Nephron progenitor cell (in vitro differentiated cells): ENCODE measurements around the gene WFDC12.
A peak's percentile ranks its signal among the peaks of the same experiment; 100 is the strongest.

Experiments
- DNase-seq: peaks from one replicate; pipeline ENCODE4 v3.0.0; 2021
- H3K27ac Mint-ChIP-seq: 2 replicates; pipeline ENCODE4 v1.8.0; 2021; ENCODE audit warnings: mild to moderate bottlenecking, moderate library complexity, mixed read lengths
- H3K27me3 Mint-ChIP-seq: 2 replicates; pipeline ENCODE4 v1.8.0; 2021; ENCODE audit warnings: mild to moderate bottlenecking, low read depth, mixed read lengths; ENCODE audit not compliant: poor library complexity
- H3K36me3 Mint-ChIP-seq: 2 replicates; pipeline ENCODE4 v1.8.0; 2021; ENCODE audit warnings: low read depth, mixed read lengths
- H3K4me1 Mint-ChIP-seq: 2 replicates; pipeline ENCODE4 v1.8.0; 2021; ENCODE audit warnings: mixed read lengths
- H3K4me3 Mint-ChIP-seq: 2 replicates; pipeline ENCODE4 v1.8.0; 2021; ENCODE audit warnings: mild to moderate bottlenecking, moderate library complexity, mixed read lengths
- H3K9me3 Mint-ChIP-seq: 2 replicates; pipeline ENCODE4 v1.8.0; 2021; ENCODE audit warnings: mild to moderate bottlenecking, moderate library complexity, mixed read lengths
- CTCF ChIP-seq: fragments of 200-600 bp; sonication (generic); IDR thresholded peaks from 2 replicates; pipeline ENCODE4 v1.5.0; 2021; ENCODE audit warnings: antibody characterized with exemption

The WFDC12 gene

GRCh38 chr20:45103072-45103471 is 21.2 kb downstream of the WFDC12 start:
- Mint-ChIP-seq H3K4me1 (no peaks in the 10 kb centered on the region), H3K4me3 (no peak overlapping the region), H3K9me3 (no peaks in the 10 kb centered on the region), H3K27ac (no peak overlapping the region), H3K27me3 (peaks cover 90% of the 10 kb centered on the region), H3K36me3 (no peaks in the 10 kb centered on the region)
- no peak for DNase-seq
- no peak for TF ChIP-seq CTCF

- Mint-ChIP-seq H3K27me3 (peaks cover 88% of the 10 kb centered on the region), H3K4me1 (no peaks in the 10 kb centered on the region), H3K27ac (no peak overlapping the region), H3K4me3 (peak overlapping the region; percentile 70), H3K36me3 (no peaks in the 10 kb centered on the region), H3K9me3 (peaks cover 4% of the 10 kb centered on the region)
- no peak for TF ChIP-seq CTCF
- DNase-seq = no peak
Measured at GRCh38 chr20:45101333-45101850, 22.9 kb downstream of the WFDC12 start.

GRCh38 chr20:45100563-45101245 is 23.6 kb downstream of the WFDC12 start, which contains the start of gene KCNS1:
TSS of gene KCNS1 (minus strand) at chr20:45101127. CDS start at chr20:45099236, 1,891 bp downstream.
- Mint-ChIP-seq H3K4me1 (no peaks in the 10 kb centered on the region), H3K27ac (no peak within 1 kb of the TSS), H3K9me3 (peaks cover 4% of the 10 kb centered on the region), H3K4me3 (peak within 1 kb of the TSS; percentile 70), H3K36me3 (no peaks in the 10 kb centered on the region), H3K27me3 (peaks cover 88% of the 10 kb centered on the region)
- peak; percentile 60 for DNase-seq
- no peak for TF ChIP-seq CTCF

DNA sequence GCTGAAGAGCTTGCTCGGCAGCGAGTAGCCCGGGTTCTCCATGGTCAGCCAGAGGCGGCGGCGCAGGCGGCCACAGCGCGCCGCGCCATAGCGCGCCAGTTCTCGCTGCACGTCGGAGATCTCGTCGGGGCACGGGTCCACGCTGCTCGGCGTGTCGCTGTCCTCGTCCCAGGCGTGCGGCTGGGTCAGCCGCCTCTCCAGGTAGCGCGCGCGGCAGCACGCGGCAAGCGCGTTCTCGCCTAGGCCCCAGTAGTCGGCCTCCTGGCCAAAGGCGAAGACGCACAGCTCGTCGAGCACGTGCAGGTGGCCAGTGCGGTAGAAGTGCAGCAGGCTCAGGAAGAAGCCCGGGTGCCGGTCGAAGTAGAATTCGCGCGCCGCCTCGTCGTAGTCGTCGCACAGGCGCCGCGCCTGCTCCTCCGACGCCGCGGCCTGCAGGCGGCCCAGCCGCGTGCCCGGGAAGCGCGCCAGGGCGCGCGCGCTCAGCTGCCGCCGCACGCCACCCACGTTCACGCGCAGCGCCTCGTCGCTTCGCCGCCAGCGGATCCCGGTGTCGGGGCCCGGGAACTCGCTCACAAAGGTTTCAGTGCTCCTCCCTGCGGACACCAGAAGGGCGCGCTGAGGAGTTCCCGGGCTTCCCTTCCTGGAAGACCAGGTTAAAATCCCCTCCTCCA is 26.0 kb downstream of the WFDC12 start:
- peak; percentile 68 for DNase-seq

DNA sequence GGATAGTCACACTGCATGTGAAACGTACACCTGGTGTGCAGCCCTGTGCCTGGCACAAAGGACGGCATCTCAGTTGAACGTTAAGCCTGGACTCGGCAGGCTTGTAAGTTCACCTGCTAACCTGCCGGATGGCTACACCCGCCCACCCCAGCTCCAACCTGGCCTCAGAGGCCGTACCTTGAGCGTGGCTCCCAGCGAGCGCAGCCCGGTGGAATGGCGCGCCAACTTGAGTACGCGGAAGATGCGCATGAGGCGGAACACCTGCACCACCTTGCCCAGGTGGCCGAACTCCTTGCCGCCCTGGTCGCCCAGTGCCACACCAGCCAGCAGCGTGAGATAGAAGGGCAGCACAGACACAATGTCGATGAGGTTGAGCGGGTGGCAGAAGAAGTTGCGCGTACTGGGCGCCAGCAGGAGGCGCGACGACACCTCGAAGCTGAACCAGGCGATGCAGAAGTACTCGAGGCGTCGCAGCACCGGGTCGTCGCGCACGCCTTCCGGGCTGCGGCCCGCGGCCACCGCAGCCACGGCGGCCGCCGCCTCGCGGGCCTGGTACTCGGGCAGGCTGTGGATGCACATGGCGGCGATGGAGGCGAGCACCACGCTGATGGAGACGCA is 26.7 kb downstream of the WFDC12 start:
- Mint-ChIP-seq H3K36me3 (no peaks in the 10 kb centered on the region), H3K4me3 (peak overlapping the region; percentile 57), H3K4me1 (no peaks in the 10 kb centered on the region), H3K9me3 (peaks cover 4% of the 10 kb centered on the region), H3K27me3 (peaks cover 78% of the 10 kb centered on the region), H3K27ac (no peak overlapping the region)
- TF ChIP-seq CTCF = no peak
- no peak for DNase-seq

More for the DNA sequence above, 26.0 kb downstream of the WFDC12 start:
- no peaks in the 10 kb centered on the region for H3K4me1 Mint-ChIP-seq
- peaks cover 4% of the 10 kb centered on the region for H3K9me3 Mint-ChIP-seq
- peak overlapping the region; percentile 47 for H3K4me3 Mint-ChIP-seq
- H3K36me3 Mint-ChIP-seq = no peaks in the 10 kb centered on the region
- no peak overlapping the region for H3K27ac Mint-ChIP-seq
- no peak for TF ChIP-seq CTCF
- peaks cover 84% of the 10 kb centered on the region for H3K27me3 Mint-ChIP-seq
